Bronchial epithelial cell (primary cell): Measurements from ENCODE around the gene FEN1. TPM values are rescaled to one million over a fixed set of nuclear protein-coding genes. Genes with fewer than 3 reads are reported as not detected.

ENCODE experiments used
- DNase-seq: peaks from one replicate; pipeline ENCODE4 v3.0.0-alpha.2; 2010; ENCODE audit warnings: low read depth
- FAIRE-seq: peaks from 2 replicates; lab custom pipeline; 2011; peaks lifted over from hg19 to GRCh38; lab: Jason Lieb, UNC
- H3K27me3 ChIP-seq: 2 replicates; pipeline ENCODE4 v1.5.1; 2011; ENCODE audit warnings: low read length; ENCODE audit not compliant: control insufficient read depth, insufficient read depth
- H3K36me3 ChIP-seq: 2 replicates; pipeline ENCODE4 v1.5.1; 2011; ENCODE audit warnings: low read length; ENCODE audit not compliant: control insufficient read depth, insufficient read depth
- H3K4me3 ChIP-seq: 2 replicates; pipeline ENCODE4 v1.5.1; 2011; ENCODE audit warnings: mild to moderate bottlenecking, low read depth, low read length, control low read depth
- CTCF ChIP-seq: IDR thresholded peaks from 2 replicates; pipeline ENCODE4 v1.5.1; 2011; ENCODE audit warnings: mild to moderate bottlenecking, moderate library complexity, low read length, control low read depth, inconsistent platforms; ENCODE audit not compliant: insufficient read depth, severe bottlenecking
- total RNA-seq: library from RNA; depleted of rRNA; stranded (reverse); fragments of >200 nt; gene quantifications from 2 replicates; pipeline ENCODE4 v1.2.1, GENCODE V29; 2014

FEN1 gene
- total RNA-seq, 1 donor from 2014 or later = 9.7 TPM

DNA sequence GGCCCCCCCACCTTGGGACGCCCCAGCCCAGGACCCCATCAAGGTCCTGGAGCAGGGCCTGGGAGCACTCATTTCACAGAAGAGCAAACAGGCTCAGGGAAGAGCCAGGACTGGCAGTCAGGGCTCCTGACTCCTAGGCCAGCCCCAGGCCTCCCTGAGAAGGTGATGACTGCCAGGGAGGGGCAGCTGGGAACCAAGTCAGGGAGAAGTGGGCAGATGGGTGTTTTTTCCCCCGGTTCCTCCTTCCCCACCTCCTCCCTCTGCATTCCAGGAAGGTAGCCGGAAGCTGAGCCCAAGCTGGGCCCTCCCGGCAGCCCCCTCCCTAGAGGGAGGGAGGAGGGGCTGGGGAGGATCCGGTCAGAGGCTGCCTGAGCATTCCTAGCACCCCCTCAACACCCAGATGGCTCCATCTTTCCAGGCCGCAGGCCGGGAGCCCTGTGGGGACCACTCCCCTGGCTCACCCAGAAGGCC lies 20.7 kb upstream of the FEN1 start:
- Histone ChIP-seq H3K27me3 (no peaks in the 10 kb centered on the region), H3K4me3 (no peak overlapping the region), H3K36me3 (no peaks in the 10 kb centered on the region)
- DNase-seq = no peak
- TF ChIP-seq CTCF = no peak
- no peak for FAIRE-seq

DNA sequence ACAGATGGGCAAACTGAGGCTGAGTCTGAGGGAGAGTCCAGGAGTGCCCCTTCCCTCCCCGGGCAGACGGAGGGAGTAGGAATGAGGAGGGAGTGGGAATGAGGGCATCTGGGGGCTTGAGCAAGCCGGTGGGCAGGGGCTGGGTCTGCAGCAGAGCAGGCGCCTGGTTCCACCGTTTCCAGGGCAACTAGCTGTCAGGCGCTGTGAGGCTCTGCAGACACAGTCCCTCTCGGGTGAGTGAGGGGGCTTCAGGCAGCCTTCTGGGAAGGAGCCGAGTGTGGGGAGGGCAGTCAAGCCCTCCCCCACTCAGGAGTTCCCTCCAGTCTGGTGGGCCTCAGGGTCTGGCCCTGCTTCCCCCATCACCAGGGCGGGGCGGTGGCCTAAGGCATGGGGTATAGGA lies 19.4 kb upstream of the FEN1 start:
- H3K36me3 ChIP-seq = no peaks in the 10 kb centered on the region
- no peak for DNase-seq
- no peak for TF ChIP-seq CTCF
- no peaks in the 10 kb centered on the region for H3K27me3 ChIP-seq
- no peak for FAIRE-seq
- no peak overlapping the region for H3K4me3 ChIP-seq

GRCh38 chr11:61773809-61774208 lies 18.9 kb upstream of the FEN1 start:
- Histone ChIP-seq H3K4me3 (no peak overlapping the region), H3K27me3 (no peaks in the 10 kb centered on the region), H3K36me3 (no peaks in the 10 kb centered on the region)
- DNase-seq (no peak), FAIRE-seq (no peak)
- TF ChIP-seq CTCF = no peak

DNA sequence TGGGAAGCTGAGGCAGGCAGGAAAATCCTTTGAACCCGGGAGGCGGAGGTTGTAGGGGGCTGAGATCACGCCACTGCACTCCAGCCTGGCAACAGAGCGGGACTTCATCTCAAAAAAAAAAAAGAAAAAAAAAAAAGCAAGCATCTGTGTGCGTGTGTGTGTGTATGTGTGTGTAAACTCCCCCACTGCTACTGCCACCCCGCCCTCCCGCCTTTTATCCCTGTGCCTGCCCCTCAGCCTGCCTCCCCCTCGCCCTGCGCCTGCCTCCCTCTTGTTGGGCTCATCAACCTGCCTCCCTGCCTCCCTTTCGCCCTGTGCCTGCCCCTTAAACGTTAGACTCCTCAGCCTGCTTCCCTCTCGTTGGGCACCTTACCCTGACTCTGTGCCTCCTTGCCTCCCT lies 18.3 kb upstream of the FEN1 start:
- no peak for FAIRE-seq
- H3K36me3 ChIP-seq = no peaks in the 10 kb centered on the region
- DNase-seq = no peak
- H3K4me3 ChIP-seq = no peak overlapping the region
- H3K27me3 ChIP-seq = no peaks in the 10 kb centered on the region
- no peak for TF ChIP-seq CTCF

DNA sequence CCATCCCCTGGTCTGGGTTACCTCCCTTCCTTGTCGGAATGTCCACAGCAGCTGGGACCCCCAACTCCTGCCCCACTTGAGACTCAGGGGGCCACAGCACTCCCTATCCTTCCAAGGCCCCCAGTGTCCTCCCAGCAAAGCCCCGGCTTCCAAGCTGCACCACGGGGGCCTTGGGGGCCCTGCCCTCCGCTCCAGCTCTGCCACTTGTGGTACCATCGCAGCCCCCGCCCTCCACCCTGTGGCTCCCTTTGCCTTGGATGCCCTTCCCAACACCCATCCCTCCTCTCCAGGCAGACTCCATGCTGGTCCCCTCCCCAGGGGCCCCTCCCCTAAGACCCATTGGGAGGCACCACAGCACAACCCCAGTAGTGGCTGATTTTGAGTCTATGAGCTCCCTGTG lies 17.6 kb upstream of the FEN1 start:
- Histone ChIP-seq H3K4me3 (no peak overlapping the region), H3K27me3 (no peaks in the 10 kb centered on the region), H3K36me3 (no peaks in the 10 kb centered on the region)
- TF ChIP-seq CTCF = no peak
- DNase-seq (no peak), FAIRE-seq (no peak)
